ENCODE measurements around the gene ZNF710. TPM values are rescaled to one million over a fixed set of nuclear protein-coding genes. Genes with fewer than 3 reads are reported as not detected.

ZNF710 gene
- total RNA-seq, 4 donors from 2014 or later = 9.0 to 15.6 (median 11.2) TPM

DNA sequence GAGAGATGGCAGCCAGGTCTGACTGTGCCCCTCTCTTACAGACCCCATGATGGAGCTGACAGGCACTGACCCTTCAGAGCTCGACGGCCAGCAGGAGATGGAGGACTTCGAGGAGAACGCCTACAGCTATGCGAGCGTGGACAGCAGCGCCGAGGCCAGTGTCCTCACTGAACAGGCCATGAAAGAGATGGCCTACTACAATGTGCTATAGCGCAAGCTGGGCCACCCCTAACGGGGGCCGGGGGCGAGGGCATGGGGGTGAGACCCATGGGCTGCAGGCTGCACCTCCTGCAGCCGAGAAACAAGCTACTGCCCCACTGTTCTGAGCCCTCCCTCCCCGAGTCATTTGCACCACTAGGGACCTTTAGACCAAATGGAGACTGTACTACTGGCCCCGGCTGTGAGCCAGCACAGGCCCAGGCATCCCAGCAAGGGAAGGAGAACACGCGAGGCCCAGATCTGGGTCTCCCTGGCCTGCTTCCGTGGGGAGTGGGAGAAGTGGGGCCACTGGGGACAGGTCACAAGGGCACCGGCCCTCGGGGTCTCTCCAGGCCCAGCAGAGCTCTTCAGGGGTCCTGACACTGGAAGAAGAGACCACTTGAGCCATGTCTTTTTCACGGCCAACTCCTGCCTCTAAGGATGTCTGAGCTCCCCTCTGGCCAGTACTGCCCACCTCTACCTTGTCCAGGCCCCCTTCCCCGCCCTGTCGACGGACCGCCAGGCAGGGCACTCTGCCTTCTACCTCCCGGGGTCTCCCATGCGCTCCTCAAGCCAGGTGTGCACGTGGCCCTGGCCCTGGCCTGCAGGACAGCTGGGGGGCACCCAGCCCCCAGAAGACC is 78.7 kb downstream of the ZNF710 start:
- TF ChIP-seq, protein P1, sequence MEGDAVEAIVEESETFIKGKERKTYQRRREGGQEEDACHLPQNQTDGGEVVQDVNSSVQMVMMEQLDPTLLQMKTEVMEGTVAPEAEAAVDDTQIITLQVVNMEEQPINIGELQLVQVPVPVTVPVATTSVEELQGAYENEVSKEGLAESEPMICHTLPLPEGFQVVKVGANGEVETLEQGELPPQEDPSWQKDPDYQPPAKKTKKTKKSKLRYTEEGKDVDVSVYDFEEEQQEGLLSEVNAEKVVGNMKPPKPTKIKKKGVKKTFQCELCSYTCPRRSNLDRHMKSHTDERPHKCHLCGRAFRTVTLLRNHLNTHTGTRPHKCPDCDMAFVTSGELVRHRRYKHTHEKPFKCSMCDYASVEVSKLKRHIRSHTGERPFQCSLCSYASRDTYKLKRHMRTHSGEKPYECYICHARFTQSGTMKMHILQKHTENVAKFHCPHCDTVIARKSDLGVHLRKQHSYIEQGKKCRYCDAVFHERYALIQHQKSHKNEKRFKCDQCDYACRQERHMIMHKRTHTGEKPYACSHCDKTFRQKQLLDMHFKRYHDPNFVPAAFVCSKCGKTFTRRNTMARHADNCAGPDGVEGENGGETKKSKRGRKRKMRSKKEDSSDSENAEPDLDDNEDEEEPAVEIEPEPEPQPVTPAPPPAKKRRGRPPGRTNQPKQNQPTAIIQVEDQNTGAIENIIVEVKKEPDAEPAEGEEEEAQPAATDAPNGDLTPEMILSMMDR (IDR thresholded peaks at IDR 0.05) = no peak
- no peak for TF ChIP-seq POLR2A (IDR thresholded peaks at IDR 0.05)
- no peak for TF ChIP-seq EP300 (IDR thresholded peaks at IDR 0.05)
- 81 to 87% methylated on average over 23 to 28 of the region's 28 CpGs for WGBS, 2 donors
- no peaks in the 10 kb centered on the region for H3K9me3 ChIP-seq
- no peak for DNase-seq (ENCODE audit: low spot score in 2 of 2)
- H3K27me3 ChIP-seq = no peaks in the 10 kb centered on the region
- H3K27ac ChIP-seq = no peak overlapping the region
- no peaks in the 10 kb centered on the region for H3K4me1 ChIP-seq
- peaks cover 0 to 87% (median 2%) of the 10 kb centered on the region in 3 donors for H3K36me3 ChIP-seq
- no peak overlapping the region for H3K4me3 ChIP-seq

DNA sequence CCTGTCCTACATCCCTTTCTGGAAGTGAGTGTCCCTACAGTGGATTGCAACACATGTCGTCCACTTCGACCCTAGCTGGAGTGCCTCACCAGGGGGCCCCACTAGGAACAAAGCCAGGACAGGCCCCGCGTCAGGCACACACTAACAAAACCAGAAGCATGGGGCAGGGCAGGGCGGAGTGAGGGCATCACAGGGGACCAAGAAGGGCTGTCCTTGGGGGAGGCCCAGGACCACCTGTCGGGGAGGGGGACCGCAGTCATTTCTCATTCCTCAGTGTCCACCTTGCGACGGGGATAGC is 79.3 kb downstream of the ZNF710 start:
- no peak overlapping the region for H3K4me3 ChIP-seq
- H3K27me3 ChIP-seq = no peaks in the 10 kb centered on the region
- TF ChIP-seq, protein P1 (IDR thresholded peaks at IDR 0.05) = no peak
- 71 to 87% methylated on average over 5 to 9 of the region's 9 CpGs for WGBS, 2 donors
- peaks cover 0 to 87% (median 8%) of the 10 kb centered on the region in 3 donors for H3K36me3 ChIP-seq
- no peak overlapping the region for H3K27ac ChIP-seq
- DNase-seq (ENCODE audit: low spot score in 2 of 2) = no peak
- H3K9me3 ChIP-seq = no peaks in the 10 kb centered on the region
- H3K4me1 ChIP-seq = no peaks in the 10 kb centered on the region

DNA sequence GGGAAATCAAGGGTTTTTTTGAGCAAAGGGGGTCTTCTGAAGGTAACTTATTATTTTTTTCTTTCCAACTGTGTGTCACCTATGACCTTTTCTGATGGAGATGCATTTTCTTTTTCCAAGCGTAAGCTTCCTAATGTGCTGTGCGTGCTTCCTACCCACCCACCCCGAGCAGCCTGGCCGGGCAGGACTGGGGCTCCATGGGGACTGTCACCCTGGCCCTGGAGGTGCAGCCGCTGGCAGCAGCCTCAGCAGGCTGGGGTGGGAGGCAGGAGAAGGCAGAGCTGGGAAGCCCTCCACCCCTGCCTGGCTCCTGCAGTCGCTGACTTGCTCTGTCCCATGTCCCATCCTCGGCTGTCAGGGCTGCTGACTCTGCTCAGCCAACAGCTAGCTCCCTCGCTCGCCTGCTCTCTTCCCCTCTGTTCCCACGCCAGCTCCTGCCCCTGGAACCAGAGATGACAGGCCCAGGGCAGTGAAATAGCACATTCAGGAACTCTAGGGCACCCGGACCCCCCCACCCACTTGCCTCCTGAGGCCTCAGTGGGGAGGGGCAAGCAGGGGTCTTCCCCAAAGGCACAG is 79.8 kb downstream of the ZNF710 start:
- H3K4me3 ChIP-seq = no peak overlapping the region
- no peak for DNase-seq (ENCODE audit: low spot score in 2 of 2)
- H3K4me1 ChIP-seq = no peaks in the 10 kb centered on the region
- H3K27ac ChIP-seq = no peak overlapping the region
- H3K9me3 ChIP-seq = no peaks in the 10 kb centered on the region
- H3K36me3 ChIP-seq = peaks cover 0 to 87% (median 9%) of the 10 kb centered on the region in 3 donors
- TF ChIP-seq, protein P1 (IDR thresholded peaks at IDR 0.05) = no peak
- TF ChIP-seq POLR2A (IDR thresholded peaks at IDR 0.05) (no peak), EP300 (IDR thresholded peaks at IDR 0.05) (no peak)
- H3K27me3 ChIP-seq = no peaks in the 10 kb centered on the region
- WGBS, 2 donors = 78 to 82% methylated on average over 10 to 11 of the region's 11 CpGs

- Histone ChIP-seq H3K36me3 (peaks cover 0 to 94% (median 9%) of the 10 kb centered on the region in 3 donors), H3K4me1 (no peaks in the 10 kb centered on the region), H3K4me3 (no peak overlapping the region), H3K27ac (no peak overlapping the region), H3K9me3 (no peaks in the 10 kb centered on the region), H3K27me3 (no peaks in the 10 kb centered on the region)
- TF ChIP-seq EP300 (IDR thresholded peaks at IDR 0.05) (no peak), POLR2A (IDR thresholded peaks at IDR 0.05) (no peak)
- TF ChIP-seq, protein P1 (IDR thresholded peaks at IDR 0.05) = no peak
- DNase-seq (ENCODE audit: low spot score in 2 of 2) = no peak
- 35 to 40% methylated on average over 8 to 9 of the region's 9 CpGs for WGBS, 2 donors
Measured at GRCh38 chr15:90082140-90082715, 81.1 kb downstream of the ZNF710 start.

DNA sequence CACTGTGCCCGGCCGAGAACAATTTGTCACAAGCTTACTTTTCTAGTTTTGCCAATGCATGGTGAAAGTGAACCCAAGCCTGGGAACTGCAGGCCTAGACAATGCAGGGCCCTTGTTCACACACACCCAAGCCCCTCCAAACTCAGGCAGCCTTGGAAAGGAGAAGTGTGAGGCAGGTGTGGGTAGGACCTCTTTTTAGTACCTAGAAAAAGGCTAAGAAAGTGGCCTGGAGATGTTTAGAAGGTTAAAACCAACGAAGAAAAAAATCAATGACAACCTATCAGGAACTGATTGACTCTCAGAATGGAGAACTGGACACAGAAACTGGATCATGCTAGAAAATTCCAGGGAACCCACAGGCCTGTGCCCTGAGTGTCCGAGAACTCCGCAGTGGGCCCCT is 82.3 kb downstream of the ZNF710 start:
- no peak for TF ChIP-seq EP300 (IDR thresholded peaks at IDR 0.05)
- TF ChIP-seq, protein P1 (IDR thresholded peaks at IDR 0.05) = no peak
- TF ChIP-seq POLR2A (IDR thresholded peaks at IDR 0.05) = no peak
- Histone ChIP-seq H3K4me3 (no peak overlapping the region), H3K4me1 (no peaks in the 10 kb centered on the region), H3K27ac (no peak overlapping the region), H3K9me3 (no peaks in the 10 kb centered on the region), H3K27me3 (no peaks in the 10 kb centered on the region), H3K36me3 (peaks cover 2 to 96% (median 9%) of the 10 kb centered on the region in 3 donors)
- DNase-seq (ENCODE audit: low spot score in 2 of 2) = no peak
- WGBS, 2 donors = 94 to 98% methylated on average over 5 of the region's 5 CpGs
